ENCODE measurements around the gene SPATA32.

DNA sequence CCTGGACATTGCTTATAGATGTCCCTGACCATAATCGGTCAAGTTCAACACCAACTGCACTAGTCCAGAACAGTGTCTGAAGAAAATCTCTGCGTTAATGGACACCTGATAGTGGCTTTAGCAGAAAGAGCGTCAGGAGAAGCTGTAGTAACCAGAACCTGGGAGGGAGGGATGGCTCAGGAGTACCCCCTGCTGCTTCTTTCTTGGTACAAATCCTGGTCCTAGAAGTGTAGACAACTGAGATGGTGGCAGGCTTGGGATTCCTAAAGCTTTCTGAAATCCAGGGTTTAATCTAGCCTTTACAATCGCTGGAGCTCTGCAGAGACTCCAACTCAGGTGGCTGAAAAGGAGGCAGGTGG, 49.5 kb upstream of the SPATA32 start:
- no peak for TF ChIP-seq CTCF (IDR thresholded peaks at IDR 0.05)
- TF ChIP-seq POLR2AphosphoS5 (IDR thresholded peaks at IDR 0.05) = no peak

All from sigmoid colon (tissue), 4 donors.